H9 (cell line): Measurements from ENCODE around the gene OTOS. TPM values are rescaled to one million over a fixed set of nuclear protein-coding genes. Genes with fewer than 3 reads are reported as not detected.
A peak's percentile ranks its signal among the peaks of the same experiment; 100 is the strongest.

Source experiments
- DNase-seq: peaks from one replicate; pipeline ENCODE4 v3.0.0-alpha.2; 2017
- H2AFZ ChIP-seq: one replicate; pipeline ENCODE4 v1.6.1; 2013; ENCODE audit warnings: mild to moderate bottlenecking, low read length, control low read depth, moderate library complexity
- H2AK5ac ChIP-seq: 2 replicates; pipeline ENCODE4 v1.6.1; 2013; ENCODE audit warnings: low read length, control low read depth, mixed read lengths; ENCODE audit not compliant: insufficient read length
- H2BK120ac ChIP-seq: one replicate; pipeline ENCODE4 v1.6.1; 2013; ENCODE audit warnings: low read depth, mild to moderate bottlenecking, low read length, control low read depth, inconsistent platforms; ENCODE audit not compliant: poor library complexity, severe bottlenecking
- H2BK12ac ChIP-seq: 2 replicates; pipeline ENCODE4 v1.6.1; 2013; ENCODE audit warnings: low read length, control low read depth, mixed read lengths, low read depth; ENCODE audit not compliant: insufficient read length
- H2BK15ac ChIP-seq: 2 replicates; pipeline ENCODE4 v1.6.1; 2013; ENCODE audit warnings: low read depth, low read length, control low read depth
- H2BK20ac ChIP-seq: one replicate; pipeline ENCODE4 v1.6.1; 2013; ENCODE audit warnings: low read depth, mild to moderate bottlenecking, low read length, control low read depth, inconsistent platforms; ENCODE audit not compliant: poor library complexity, severe bottlenecking
- H2BK5ac ChIP-seq: 2 replicates; pipeline ENCODE4 v1.6.1; 2013; ENCODE audit warnings: low read length, control low read depth, mixed read lengths; ENCODE audit not compliant: insufficient read length
- H3K14ac ChIP-seq: 2 replicates; pipeline ENCODE4 v1.6.1; 2013; ENCODE audit warnings: low read length, control low read depth; ENCODE audit not compliant: insufficient read depth
- H3K18ac ChIP-seq: 2 replicates; pipeline ENCODE4 v1.6.1; 2013; ENCODE audit warnings: low read depth, mild to moderate bottlenecking, mixed read lengths, low read length, control low read depth; ENCODE audit not compliant: insufficient read length
- H3K23ac ChIP-seq: 2 replicates; pipeline ENCODE4 v1.6.1; 2013; ENCODE audit warnings: low read length, control low read depth, mixed read lengths, low read depth; ENCODE audit not compliant: insufficient read length
- H3K23me2 ChIP-seq: 2 replicates; pipeline ENCODE4 v1.6.1; 2013; ENCODE audit warnings: low read depth, mild to moderate bottlenecking, mixed read lengths, low read length, control low read depth; ENCODE audit not compliant: insufficient read length, poor library complexity, severe bottlenecking
- H3K27ac ChIP-seq: 2 replicates; pipeline ENCODE4 v1.5.1; 2013; ENCODE audit warnings: low read length, control low read depth, mixed read lengths, low read depth; ENCODE audit not compliant: insufficient read length
- H3K27me3 ChIP-seq: 2 replicates; pipeline ENCODE4 v1.6.1; 2013; ENCODE audit warnings: low read length, control low read depth, inconsistent platforms; ENCODE audit not compliant: insufficient read depth
- H3K4ac ChIP-seq: 2 replicates; pipeline ENCODE4 v1.6.1; 2013; ENCODE audit warnings: low read depth, mild to moderate bottlenecking, control low read depth, inconsistent platforms, low read length, moderate library complexity
- H3K4me1 ChIP-seq: 2 replicates; pipeline ENCODE4 v1.6.1; 2013; ENCODE audit warnings: low read length, control low read depth, inconsistent platforms; ENCODE audit not compliant: insufficient read depth
- H3K4me2 ChIP-seq: 2 replicates; pipeline ENCODE4 v1.6.1; 2013; ENCODE audit warnings: low read length, control low read depth, mixed read lengths; ENCODE audit not compliant: insufficient read length, insufficient read depth
- H3K56ac ChIP-seq: 2 replicates; pipeline ENCODE4 v1.6.1; 2013; ENCODE audit warnings: low read depth, mild to moderate bottlenecking, mixed read lengths, low read length, control low read depth; ENCODE audit not compliant: insufficient read length
- H3K79me1 ChIP-seq: 2 replicates; pipeline ENCODE4 v1.6.1; 2013; ENCODE audit warnings: low read depth, mild to moderate bottlenecking, moderate library complexity, low read length, control low read depth, inconsistent platforms; ENCODE audit not compliant: insufficient read depth, poor library complexity, severe bottlenecking
- H3K79me2 ChIP-seq: 2 replicates; pipeline ENCODE4 v1.6.1; 2013; ENCODE audit warnings: low read length, control low read depth, inconsistent platforms; ENCODE audit not compliant: insufficient read depth
- H3K9ac ChIP-seq: 2 replicates; pipeline ENCODE4 v1.6.1; 2013; ENCODE audit warnings: low read length, control low read depth, mixed read lengths; ENCODE audit not compliant: insufficient read length; ENCODE audit errors: extremely low read depth
- H3K9me3 ChIP-seq: one replicate; pipeline ENCODE4 v1.6.1; 2013; ENCODE audit warnings: low read depth, low read length, inconsistent platforms; ENCODE audit not compliant: control insufficient read depth
- H3T11ph ChIP-seq: one replicate; pipeline ENCODE4 v1.6.1; 2013; ENCODE audit warnings: mild to moderate bottlenecking, low read length, control low read depth, inconsistent platforms
- H4K20me1 ChIP-seq: one replicate; pipeline ENCODE4 v1.6.1; 2013; ENCODE audit not compliant: control insufficient read depth, insufficient read length, insufficient read depth
- H4K5ac ChIP-seq: 2 replicates; pipeline ENCODE4 v1.6.1; 2013; ENCODE audit warnings: low read depth, mild to moderate bottlenecking, mixed read lengths, low read length, control low read depth; ENCODE audit not compliant: insufficient read length
- H4K8ac ChIP-seq: replicated peaks from 2 replicates; pipeline ENCODE4 v1.6.1; 2013; ENCODE audit warnings: low read length, control low read depth, mixed read lengths, low read depth; ENCODE audit not compliant: insufficient read length
- H4K91ac ChIP-seq: 2 replicates; pipeline ENCODE4 v1.6.1; 2013; ENCODE audit warnings: low read depth, mild to moderate bottlenecking, moderate library complexity, mixed read lengths, low read length, control low read depth; ENCODE audit not compliant: insufficient read length
- H3K27ac Mint-ChIP-seq, 3 experiments: 2 replicates in 2 of 3; 3 replicates in 1 of 3; pipeline ENCODE4 v1.8.0; 2020 to 2021; ENCODE audit warnings: mixed read lengths in 3 of 3, mild to moderate bottlenecking in 1 of 3, moderate library complexity in 1 of 3
- H3K27me3 Mint-ChIP-seq: 2 replicates; pipeline ENCODE4 v1.8.0; 2021; ENCODE audit warnings: low read depth, mild to moderate bottlenecking, moderate library complexity, mixed read lengths
- H3K36me3 Mint-ChIP-seq, 3 experiments: 2 replicates in 2 of 3; 3 replicates in 1 of 3; pipeline ENCODE4 v1.8.0; 2020 to 2021; ENCODE audit warnings: low read depth in 3 of 3, mixed read lengths in 3 of 3; ENCODE audit not compliant: insufficient read depth in 1 of 3
- H3K4me1 Mint-ChIP-seq, 2 experiments: 2 replicates each; pipeline ENCODE4 v1.8.0; 2020; ENCODE audit warnings: mixed read lengths in 2 of 2
- H3K4me3 Mint-ChIP-seq, 2 experiments: 2 replicates in 1 of 2; 3 replicates in 1 of 2; pipeline ENCODE4 v1.8.0; 2020 to 2021; ENCODE audit warnings: mild to moderate bottlenecking in 2 of 2, mixed read lengths in 2 of 2, moderate library complexity in 1 of 2
- H3K9me3 Mint-ChIP-seq, 2 experiments: 2 replicates in 1 of 2; 3 replicates in 1 of 2; pipeline ENCODE4 v1.8.0; 2020; ENCODE audit warnings: mild to moderate bottlenecking in 2 of 2, mixed read lengths in 2 of 2, moderate library complexity in 1 of 2
- CTCF ChIP-seq: fragments of 200-600 bp; sonication (generic); conservative IDR thresholded peaks from 3 replicates; pipeline ENCODE4 v1.8.0; 2021; ENCODE audit warnings: antibody characterized with exemption, mild to moderate bottlenecking
- WGBS: extraction: QIAGEN DNeasy Blood & Tissue Kit; methylation state at CpG from one replicate; pipeline ENCODE4 v1.1.7; 2013; ENCODE audit warnings: missing lambda C conversion rate, low lambda C conversion rate, mixed read lengths; ENCODE audit not compliant: insufficient read length; ENCODE audit errors: extremely low coverage; 5-methylcytosine and 5-hydroxymethylcytosine counted together
- total RNA-seq: library from RNA; stranded (reverse); gene quantifications from 2 replicates; pipeline ENCODE4 v1.2.1, GENCODE V29; 2021

OTOS gene
- total RNA-seq, 1 experiment from 2014 or later, result not detected

- Histone ChIP-seq H2BK12ac (no peak overlapping the region), H2BK5ac (no peak overlapping the region), H3K27me3 (no peaks in the 10 kb centered on the region), H4K91ac (no peak overlapping the region), H3K14ac (no peak overlapping the region), H4K20me1 (no peaks in the 10 kb centered on the region), H3K9ac (no peak overlapping the region), H2BK120ac (no peak overlapping the region), H3K18ac (no peak overlapping the region), H2BK20ac (no peak overlapping the region), H3K4me1 (no peaks in the 10 kb centered on the region), H4K8ac (no peak overlapping the region), H3K56ac (no peak overlapping the region), H3K4ac (no peak overlapping the region), H4K5ac (no peak overlapping the region), H3K27ac (no peak overlapping the region), H3K23ac (no peak overlapping the region), H3K23me2 (no peaks in the 10 kb centered on the region), H2AK5ac (no peak overlapping the region), H3K79me2 (no peaks in the 10 kb centered on the region), H3K9me3 (no peaks in the 10 kb centered on the region), H2AFZ (no peak overlapping the region), H3K79me1 (no peaks in the 10 kb centered on the region), H3T11ph (no peak overlapping the region), H2BK15ac (no peak overlapping the region), H3K4me2 (no peak overlapping the region)
- H3K27ac Mint-ChIP-seq, result peak overlapping the region in 1 of 3 experiments; percentile 32; a peak in 1 of 7 replicates
- peaks cover 0 to 4% (median 0%) of the 10 kb centered on the region in 3 experiments; a peak in 1 of 7 replicates for H3K36me3 Mint-ChIP-seq
- peaks cover 20% of the 10 kb centered on the region for H3K27me3 Mint-ChIP-seq
- no peak overlapping the region for H3K4me3 Mint-ChIP-seq
- H3K9me3 Mint-ChIP-seq, result peaks cover 4 to 13% of the 10 kb centered on the region in 2 experiments; a peak in 2 of 5 replicates
- TF ChIP-seq CTCF, result no peak
- 0 out of 4 replicates have a peak, but pooled peaks cover 0 to 2% of the 10 kb centered on the region in 2 experiments for H3K4me1 Mint-ChIP-seq
- WGBS, result no CpG with 5 or more reads among the region's 26 CpGs
- DNase-seq, result no peak
These were observed 28.3 kb upstream of the OTOS start for GRCh38 chr2:240168546-240169361.
